GM23338 (cell line): ENCODE data around the gene EDA. TPM values are rescaled to one million over a fixed set of nuclear protein-coding genes. Genes with fewer than 3 reads are reported as not detected.

ENCODE experiments used
- ATAC-seq: fragments of 200-7000 bp; cut with Tn5 transposase; 3 replicates; pipeline ENCODE4 v1.9.1; 2020
- DNase-seq: peaks from one replicate; pipeline ENCODE4 v3.0.0-alpha.2; 2015; ENCODE audit warnings: low spot score
- H2AFZ ChIP-seq: fragments of 200-600 bp; sonication (generic); 2 replicates; pipeline ENCODE4 v1.8.0; 2016; ENCODE audit warnings: antibody characterized with exemption, mild to moderate bottlenecking, moderate library complexity
- H3F3A ChIP-seq: fragments of 200-600 bp; sonication (generic); replicated peaks from 2 replicates; pipeline ENCODE4 v1.8.0; 2017; ENCODE audit warnings: antibody characterized with exemption, mixed run types, low read depth
- H3K27ac ChIP-seq: fragments of 200-600 bp; sonication (generic); 2 replicates; pipeline ENCODE4 v1.6.1; 2016; ENCODE audit warnings: low read depth
- H3K27me3 ChIP-seq: fragments of 200-600 bp; sonication (generic); 2 replicates; pipeline ENCODE4 v1.8.0; 2016; ENCODE audit warnings: mild to moderate bottlenecking, mixed run types, moderate library complexity; ENCODE audit not compliant: insufficient read depth
- H3K36me3 ChIP-seq: fragments of 200-600 bp; sonication (generic); 2 replicates; pipeline ENCODE4 v1.8.0; 2016; ENCODE audit warnings: mild to moderate bottlenecking; ENCODE audit not compliant: insufficient read depth
- H3K4me1 ChIP-seq: fragments of 200-600 bp; sonication (generic); 2 replicates; pipeline ENCODE4 v1.8.0; 2016; ENCODE audit warnings: mild to moderate bottlenecking, moderate library complexity; ENCODE audit not compliant: insufficient read depth
- H3K4me2 ChIP-seq: fragments of 200-600 bp; sonication (generic); 2 replicates; pipeline ENCODE4 v1.7.1; 2017; ENCODE audit warnings: mixed run types
- H3K4me3 ChIP-seq: fragments of 200-600 bp; sonication (generic); 2 replicates; pipeline ENCODE4 v1.6.1; 2016; ENCODE audit warnings: mixed run types
- H3K79me2 ChIP-seq: fragments of 200-600 bp; sonication (generic); replicated peaks from 2 replicates; pipeline ENCODE4 v1.8.0; 2017; ENCODE audit warnings: mild to moderate bottlenecking; ENCODE audit not compliant: insufficient read depth
- H3K9me2 ChIP-seq: fragments of 200-600 bp; sonication (generic); 2 replicates; pipeline ENCODE4 v1.8.0; 2017; ENCODE audit not compliant: insufficient read depth
- H4K20me1 ChIP-seq: fragments of 200-600 bp; sonication (generic); replicated peaks from 2 replicates; pipeline ENCODE4 v1.8.0; 2017; ENCODE audit warnings: mild to moderate bottlenecking; ENCODE audit not compliant: insufficient read depth
- H3K27ac Mint-ChIP-seq: 2 replicates; pipeline ENCODE4 v1.8.0; 2020; ENCODE audit warnings: inconsistent platforms, mild to moderate bottlenecking, moderate library complexity, mixed read lengths
- H3K27me3 Mint-ChIP-seq: 3 replicates; pipeline ENCODE4 v1.8.0; 2022; ENCODE audit warnings: low read depth, mild to moderate bottlenecking, moderate library complexity, mixed read lengths, inconsistent platforms; ENCODE audit not compliant: insufficient read depth, poor library complexity
- H3K36me3 Mint-ChIP-seq: 3 replicates; pipeline ENCODE4 v1.8.0; 2021; ENCODE audit warnings: low read depth, mild to moderate bottlenecking, inconsistent platforms, moderate library complexity, mixed read lengths
- H3K4me1 Mint-ChIP-seq: 3 replicates; pipeline ENCODE4 v1.8.0; 2020; ENCODE audit warnings: mild to moderate bottlenecking, inconsistent platforms, mixed read lengths
- H3K4me3 Mint-ChIP-seq: 3 replicates; pipeline ENCODE4 v1.8.0; 2021; ENCODE audit warnings: moderate library complexity, mild to moderate bottlenecking, inconsistent platforms, mixed read lengths
- H3K9me3 Mint-ChIP-seq: 3 replicates; pipeline ENCODE4 v1.8.0; 2020; ENCODE audit warnings: moderate library complexity, mild to moderate bottlenecking, inconsistent platforms, mixed read lengths
- CREB1 ChIP-seq: fragments of 250-450 bp; sonication (Bioruptor Pico); IDR thresholded peaks from 2 replicates; pipeline ENCODE4 v1.5.0; 2020; ENCODE audit warnings: low read depth, mild to moderate bottlenecking, moderate library complexity
- EZH2 ChIP-seq: fragments of 200-600 bp; sonication (generic); IDR thresholded peaks from one replicate; pipeline ENCODE4 v1.8.0; 2017; ENCODE audit warnings: antibody characterized with exemption, mild to moderate bottlenecking, low read depth; ENCODE audit not compliant: unreplicated experiment
- EZH2phosphoT487 ChIP-seq: fragments of 200-600 bp; sonication (generic); IDR thresholded peaks from one replicate; pipeline ENCODE4 v1.8.1; 2018; ENCODE audit warnings: antibody characterized with exemption; ENCODE audit not compliant: unreplicated experiment
- JUNB ChIP-seq: IDR thresholded peaks from one replicate; pipeline ENCODE4 v1.6.1; 2016; ENCODE audit warnings: antibody characterized with exemption; ENCODE audit not compliant: unreplicated experiment
- NANOG ChIP-seq: IDR thresholded peaks from 2 replicates; pipeline ENCODE4 v1.6.1; 2016; ENCODE audit warnings: antibody characterized with exemption, borderline replicate concordance
- POLR2AphosphoS5 ChIP-seq: IDR thresholded peaks from 2 replicates; pipeline ENCODE4 v1.6.1; 2016; ENCODE audit warnings: antibody characterized with exemption, low read depth
- ZNF114 ChIP-seq: fragments of 250-450 bp; sonication (Bioruptor Pico); IDR thresholded peaks from 2 replicates; pipeline ENCODE4 v1.5.0; 2020; ENCODE audit warnings: mild to moderate bottlenecking, moderate library complexity
- ZNF331 ChIP-seq: fragments of 250-450 bp; sonication (Bioruptor Pico); IDR thresholded peaks from 2 replicates; pipeline ENCODE4 v1.5.0; 2020; ENCODE audit warnings: low read depth, mild to moderate bottlenecking, moderate library complexity
- polyA plus RNA-seq: library from polyadenylated mRNA; unstranded; fragments of >200 nt; fragmentation: Nextera tagmentation; extraction: Ambion mirVana; gene quantifications from 2 replicates; pipeline ENCODE4 v1.2.1, GENCODE V29; 2016
- total RNA-seq: library from RNA; depleted of rRNA; stranded (reverse); fragments of >200 nt; shearing (Covaris generic); gene quantifications from 2 replicates; pipeline ENCODE4 v1.2.3, GENCODE V29; 2014
- TF ChIP-seq, protein P1 (sequence below): IDR thresholded peaks from one replicate; pipeline ENCODE4 v1.6.1; 2018; ENCODE audit warnings: antibody characterized with exemption; ENCODE audit not compliant: unreplicated experiment
- TF ChIP-seq, protein P2 (sequence below), 2 experiments: fragments of 200-600 bp in 1 of 2; sonication (generic) in 1 of 2; conservative IDR thresholded peaks; 2 replicates each; pipeline versions ENCODE4 v1.5.1 to v1.6.1; 2016 to 2017; ENCODE audit warnings: antibody characterized with exemption in 2 of 2, low read depth in 2 of 2, mild to moderate bottlenecking in 2 of 2, moderate library complexity in 1 of 2
- TF ChIP-seq, protein P3 (sequence below): IDR thresholded peaks from 2 replicates; pipeline ENCODE4 v1.6.1; 2016; ENCODE audit warnings: antibody characterized with exemption
- TF ChIP-seq, protein P4 (sequence below): fragments of 250-450 bp; sonication (Bioruptor Pico); IDR thresholded peaks from 2 replicates; pipeline ENCODE4 v1.5.0; 2020; ENCODE audit warnings: mild to moderate bottlenecking, moderate library complexity

The EDA gene
- total and polyA plus RNA-seq, 2 experiments from 2014 or later, result 6.6 to 19.6 TPM

DNA sequence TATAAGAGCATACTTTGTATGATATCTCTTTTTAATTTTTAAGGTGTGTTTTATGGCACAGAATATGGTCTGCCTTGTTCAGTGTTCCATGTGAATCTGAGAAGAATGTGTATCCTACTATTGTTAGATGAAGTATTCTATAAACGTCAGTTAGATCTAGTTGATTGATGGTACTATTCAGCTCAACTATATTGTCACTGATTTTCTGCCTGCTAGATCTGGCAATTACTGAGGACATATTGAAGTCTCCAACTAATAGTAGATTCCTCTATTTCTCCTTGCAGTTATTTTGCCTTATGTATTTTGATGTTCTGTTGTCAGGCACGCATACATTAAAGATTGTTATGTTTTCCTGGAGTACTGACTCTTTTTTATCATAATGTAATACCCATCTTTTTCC, 394.1 kb downstream of the EDA start:
- Histone ChIP-seq H3K36me3 (no peaks in the 10 kb centered on the region), H3K4me2 (no peak overlapping the region), H3K79me2 (no peaks in the 10 kb centered on the region), H3K27me3 (no peaks in the 10 kb centered on the region), H3K4me1 (no peaks in the 10 kb centered on the region), H3K27ac (no peak overlapping the region), H3F3A (no peaks in the 10 kb centered on the region), H4K20me1 (no peaks in the 10 kb centered on the region), H2AFZ (no peak overlapping the region), H3K4me3 (no peak overlapping the region), H3K9me2 (no peaks in the 10 kb centered on the region)
- Mint-ChIP-seq H3K27me3 (peaks cover 3% of the 10 kb centered on the region), H3K36me3 (no peaks in the 10 kb centered on the region; the same call in 2 of the 3 replicates), H3K9me3 (no peaks in the 10 kb centered on the region), H3K27ac (no peak overlapping the region), H3K4me1 (peaks cover 2% of the 10 kb centered on the region; the same call in 2 of the 3 replicates), H3K4me3 (no peak overlapping the region)
- ATAC-seq (no peak), DNase-seq (no peak)
- TF ChIP-seq, protein P1, sequence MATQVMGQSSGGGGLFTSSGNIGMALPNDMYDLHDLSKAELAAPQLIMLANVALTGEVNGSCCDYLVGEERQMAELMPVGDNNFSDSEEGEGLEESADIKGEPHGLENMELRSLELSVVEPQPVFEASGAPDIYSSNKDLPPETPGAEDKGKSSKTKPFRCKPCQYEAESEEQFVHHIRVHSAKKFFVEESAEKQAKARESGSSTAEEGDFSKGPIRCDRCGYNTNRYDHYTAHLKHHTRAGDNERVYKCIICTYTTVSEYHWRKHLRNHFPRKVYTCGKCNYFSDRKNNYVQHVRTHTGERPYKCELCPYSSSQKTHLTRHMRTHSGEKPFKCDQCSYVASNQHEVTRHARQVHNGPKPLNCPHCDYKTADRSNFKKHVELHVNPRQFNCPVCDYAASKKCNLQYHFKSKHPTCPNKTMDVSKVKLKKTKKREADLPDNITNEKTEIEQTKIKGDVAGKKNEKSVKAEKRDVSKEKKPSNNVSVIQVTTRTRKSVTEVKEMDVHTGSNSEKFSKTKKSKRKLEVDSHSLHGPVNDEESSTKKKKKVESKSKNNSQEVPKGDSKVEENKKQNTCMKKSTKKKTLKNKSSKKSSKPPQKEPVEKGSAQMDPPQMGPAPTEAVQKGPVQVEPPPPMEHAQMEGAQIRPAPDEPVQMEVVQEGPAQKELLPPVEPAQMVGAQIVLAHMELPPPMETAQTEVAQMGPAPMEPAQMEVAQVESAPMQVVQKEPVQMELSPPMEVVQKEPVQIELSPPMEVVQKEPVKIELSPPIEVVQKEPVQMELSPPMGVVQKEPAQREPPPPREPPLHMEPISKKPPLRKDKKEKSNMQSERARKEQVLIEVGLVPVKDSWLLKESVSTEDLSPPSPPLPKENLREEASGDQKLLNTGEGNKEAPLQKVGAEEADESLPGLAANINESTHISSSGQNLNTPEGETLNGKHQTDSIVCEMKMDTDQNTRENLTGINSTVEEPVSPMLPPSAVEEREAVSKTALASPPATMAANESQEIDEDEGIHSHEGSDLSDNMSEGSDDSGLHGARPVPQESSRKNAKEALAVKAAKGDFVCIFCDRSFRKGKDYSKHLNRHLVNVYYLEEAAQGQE, result no peak
- TF ChIP-seq POLR2AphosphoS5 (no peak), EZH2 (no peak), ZNF114 (CRISPR knock-in tag) (no peak), CREB1 (CRISPR knock-in tag) (no peak), EZH2phosphoT487 (no peak), NANOG (no peak), ZNF331 (CRISPR knock-in tag) (no peak), JUNB (no peak)
- TF ChIP-seq, protein P2, sequence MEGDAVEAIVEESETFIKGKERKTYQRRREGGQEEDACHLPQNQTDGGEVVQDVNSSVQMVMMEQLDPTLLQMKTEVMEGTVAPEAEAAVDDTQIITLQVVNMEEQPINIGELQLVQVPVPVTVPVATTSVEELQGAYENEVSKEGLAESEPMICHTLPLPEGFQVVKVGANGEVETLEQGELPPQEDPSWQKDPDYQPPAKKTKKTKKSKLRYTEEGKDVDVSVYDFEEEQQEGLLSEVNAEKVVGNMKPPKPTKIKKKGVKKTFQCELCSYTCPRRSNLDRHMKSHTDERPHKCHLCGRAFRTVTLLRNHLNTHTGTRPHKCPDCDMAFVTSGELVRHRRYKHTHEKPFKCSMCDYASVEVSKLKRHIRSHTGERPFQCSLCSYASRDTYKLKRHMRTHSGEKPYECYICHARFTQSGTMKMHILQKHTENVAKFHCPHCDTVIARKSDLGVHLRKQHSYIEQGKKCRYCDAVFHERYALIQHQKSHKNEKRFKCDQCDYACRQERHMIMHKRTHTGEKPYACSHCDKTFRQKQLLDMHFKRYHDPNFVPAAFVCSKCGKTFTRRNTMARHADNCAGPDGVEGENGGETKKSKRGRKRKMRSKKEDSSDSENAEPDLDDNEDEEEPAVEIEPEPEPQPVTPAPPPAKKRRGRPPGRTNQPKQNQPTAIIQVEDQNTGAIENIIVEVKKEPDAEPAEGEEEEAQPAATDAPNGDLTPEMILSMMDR (conservative IDR thresholded peaks at IDR 0.05; ENCODE audit: low read depth in 2 of 2), result no peak
- TF ChIP-seq, protein P3, sequence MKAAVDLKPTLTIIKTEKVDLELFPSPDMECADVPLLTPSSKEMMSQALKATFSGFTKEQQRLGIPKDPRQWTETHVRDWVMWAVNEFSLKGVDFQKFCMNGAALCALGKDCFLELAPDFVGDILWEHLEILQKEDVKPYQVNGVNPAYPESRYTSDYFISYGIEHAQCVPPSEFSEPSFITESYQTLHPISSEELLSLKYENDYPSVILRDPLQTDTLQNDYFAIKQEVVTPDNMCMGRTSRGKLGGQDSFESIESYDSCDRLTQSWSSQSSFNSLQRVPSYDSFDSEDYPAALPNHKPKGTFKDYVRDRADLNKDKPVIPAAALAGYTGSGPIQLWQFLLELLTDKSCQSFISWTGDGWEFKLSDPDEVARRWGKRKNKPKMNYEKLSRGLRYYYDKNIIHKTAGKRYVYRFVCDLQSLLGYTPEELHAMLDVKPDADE, result no peak
- TF ChIP-seq, protein P4, sequence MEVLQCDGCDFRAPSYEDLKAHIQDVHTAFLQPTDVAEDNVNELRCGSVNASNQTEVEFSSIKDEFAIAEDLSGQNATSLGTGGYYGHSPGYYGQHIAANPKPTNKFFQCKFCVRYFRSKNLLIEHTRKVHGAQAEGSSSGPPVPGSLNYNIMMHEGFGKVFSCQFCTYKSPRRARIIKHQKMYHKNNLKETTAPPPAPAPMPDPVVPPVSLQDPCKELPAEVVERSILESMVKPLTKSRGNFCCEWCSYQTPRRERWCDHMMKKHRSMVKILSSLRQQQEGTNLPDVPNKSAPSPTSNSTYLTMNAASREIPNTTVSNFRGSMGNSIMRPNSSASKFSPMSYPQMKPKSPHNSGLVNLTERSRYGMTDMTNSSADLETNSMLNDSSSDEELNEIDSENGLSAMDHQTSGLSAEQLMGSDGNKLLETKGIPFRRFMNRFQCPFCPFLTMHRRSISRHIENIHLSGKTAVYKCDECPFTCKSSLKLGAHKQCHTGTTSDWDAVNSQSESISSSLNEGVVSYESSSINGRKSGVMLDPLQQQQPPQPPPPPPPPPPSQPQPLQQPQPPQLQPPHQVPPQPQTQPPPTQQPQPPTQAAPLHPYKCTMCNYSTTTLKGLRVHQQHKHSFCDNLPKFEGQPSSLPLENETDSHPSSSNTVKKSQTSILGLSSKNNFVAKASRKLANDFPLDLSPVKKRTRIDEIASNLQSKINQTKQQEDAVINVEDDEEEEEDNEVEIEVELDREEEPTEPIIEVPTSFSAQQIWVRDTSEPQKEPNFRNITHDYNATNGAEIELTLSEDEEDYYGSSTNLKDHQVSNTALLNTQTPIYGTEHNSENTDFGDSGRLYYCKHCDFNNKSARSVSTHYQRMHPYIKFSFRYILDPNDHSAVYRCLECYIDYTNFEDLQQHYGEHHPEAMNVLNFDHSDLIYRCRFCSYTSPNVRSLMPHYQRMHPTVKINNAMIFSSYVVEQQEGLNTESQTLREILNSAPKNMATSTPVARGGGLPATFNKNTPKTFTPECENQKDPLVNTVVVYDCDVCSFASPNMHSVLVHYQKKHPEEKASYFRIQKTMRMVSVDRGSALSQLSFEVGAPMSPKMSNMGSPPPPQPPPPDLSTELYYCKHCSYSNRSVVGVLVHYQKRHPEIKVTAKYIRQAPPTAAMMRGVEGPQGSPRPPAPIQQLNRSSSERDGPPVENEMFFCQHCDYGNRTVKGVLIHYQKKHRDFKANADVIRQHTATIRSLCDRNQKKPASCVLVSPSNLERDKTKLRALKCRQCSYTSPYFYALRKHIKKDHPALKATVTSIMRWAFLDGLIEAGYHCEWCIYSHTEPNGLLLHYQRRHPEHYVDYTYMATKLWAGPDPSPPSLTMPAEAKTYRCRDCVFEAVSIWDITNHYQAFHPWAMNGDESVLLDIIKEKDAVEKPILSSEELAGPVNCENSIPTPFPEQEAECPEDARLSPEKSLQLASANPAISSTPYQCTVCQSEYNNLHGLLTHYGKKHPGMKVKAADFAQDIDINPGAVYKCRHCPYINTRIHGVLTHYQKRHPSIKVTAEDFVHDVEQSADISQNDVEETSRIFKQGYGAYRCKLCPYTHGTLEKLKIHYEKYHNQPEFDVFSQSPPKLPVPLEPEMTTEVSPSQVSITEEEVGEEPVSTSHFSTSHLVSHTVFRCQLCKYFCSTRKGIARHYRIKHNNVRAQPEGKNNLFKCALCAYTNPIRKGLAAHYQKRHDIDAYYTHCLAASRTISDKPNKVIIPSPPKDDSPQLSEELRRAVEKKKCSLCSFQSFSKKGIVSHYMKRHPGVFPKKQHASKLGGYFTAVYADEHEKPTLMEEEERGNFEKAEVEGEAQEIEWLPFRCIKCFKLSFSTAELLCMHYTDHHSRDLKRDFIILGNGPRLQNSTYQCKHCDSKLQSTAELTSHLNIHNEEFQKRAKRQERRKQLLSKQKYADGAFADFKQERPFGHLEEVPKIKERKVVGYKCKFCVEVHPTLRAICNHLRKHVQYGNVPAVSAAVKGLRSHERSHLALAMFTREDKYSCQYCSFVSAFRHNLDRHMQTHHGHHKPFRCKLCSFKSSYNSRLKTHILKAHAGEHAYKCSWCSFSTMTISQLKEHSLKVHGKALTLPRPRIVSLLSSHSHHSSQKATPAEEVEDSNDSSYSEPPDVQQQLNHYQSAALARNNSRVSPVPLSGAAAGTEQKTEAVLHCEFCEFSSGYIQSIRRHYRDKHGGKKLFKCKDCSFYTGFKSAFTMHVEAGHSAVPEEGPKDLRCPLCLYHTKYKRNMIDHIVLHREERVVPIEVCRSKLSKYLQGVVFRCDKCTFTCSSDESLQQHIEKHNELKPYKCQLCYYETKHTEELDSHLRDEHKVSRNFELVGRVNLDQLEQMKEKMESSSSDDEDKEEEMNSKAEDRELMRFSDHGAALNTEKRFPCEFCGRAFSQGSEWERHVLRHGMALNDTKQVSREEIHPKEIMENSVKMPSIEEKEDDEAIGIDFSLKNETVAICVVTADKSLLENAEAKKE, result no peak
